ENCODE results near the gene MARCKS. TPM values are rescaled to one million over a fixed set of nuclear protein-coding genes. Genes with fewer than 3 reads are reported as not detected.

MARCKS gene
- total RNA-seq = 10 to 100 TPM; 11.0 to 93.3 (median 20.0) TPM
- 10 to 100 TPM in 1 of 2 donors, 1 to 10 TPM in 1; 5.1 to 10.4 TPM for polyA plus RNA-seq
- long read RNA-seq, donor 1, full-length matches to known transcripts = 7 of 34 reads
- long read RNA-seq, donor 1, partial matches to known transcripts = 0 of 34 reads
- long read RNA-seq, donor 1, other reads (novel, unspliced or antisense) = 27 of 34 reads
- long read RNA-seq, donor 2, partial matches to known transcripts = 0 of 1 reads
- long read RNA-seq, donor 2, other reads (novel, unspliced or antisense) = 1 of 1 reads
- long read RNA-seq, donor 3, full-length matches to known transcripts = 13 of 34 reads
- long read RNA-seq, donor 3, partial matches to known transcripts = 0 of 34 reads
- long read RNA-seq, donor 3, other reads (novel, unspliced or antisense) = 21 of 34 reads

- TF ChIP-seq POLR2A (IDR thresholded peaks at IDR 0.05) = peak in 1 of 2 donors; percentile 68
- TF ChIP-seq CTCF (IDR thresholded peaks at IDR 0.05) = no peak
- Histone ChIP-seq H3K9me3 (no peaks in the 10 kb centered on the region), H3K27ac (peak within 1 kb of the TSS; percentile 85 to 96 (median 92)), H3K4me3 (peak within 1 kb of the TSS; percentile 59 to 91 (median 70)), H3K4me1 (peaks cover 0 to 37% (median 7%) of the 10 kb centered on the region in 12 donors), H3K36me3 (peaks cover 0 to 7% (median 0%) of the 10 kb centered on the region in 9 donors), H3K27me3 (peaks cover 0 to 15% (median 0%) of the 10 kb centered on the region in 9 donors)
- DNase-seq = peak; percentile 68 to 90 (median 85)
- 0 to 1% (median 1%) methylated on average over 49 of the region's 49 CpGs for WGBS, 4 donors
- intact Hi-C loops (cut with DNase I) = loop anchor here (2.0 to 10.0 kb wide), 17 partner anchors 65 to 1075 kb away; no protein-coding TSS in a partner anchor
- ATAC-seq = peak; percentile 66 to 79 (median 72)
Measured at GRCh38 chr6:113856625-113857555, at the start of gene MARCKS. Gene MARCKS (plus strand): TSS chr6:113857345. CDS start chr6:113857746, 401 bp downstream.

- peaks cover 0 to 57% (median 1%) of the 10 kb centered on the region in 12 donors for H3K4me1 ChIP-seq
- TF ChIP-seq CTCF (IDR thresholded peaks at IDR 0.05) (no peak), POLR2A (IDR thresholded peaks at IDR 0.05) (no peak)
- peak in 2 of 4 donors; percentile 44 to 51 for ATAC-seq
- H3K27ac ChIP-seq = peak overlapping the region in 1 of 12 donors; percentile 88
- WGBS, 4 donors = 81 to 90% (median 87%) methylated on average over 5 of the region's 5 CpGs
- H3K36me3 ChIP-seq = no peaks in the 10 kb centered on the region
- intact Hi-C loops (cut with DNase I) = no loop called here
- no peaks in the 10 kb centered on the region for H3K27me3 ChIP-seq
- peaks cover 0 to 10% (median 0%) of the 10 kb centered on the region in 12 donors for H3K9me3 ChIP-seq
- DNase-seq = no peak
- no peak overlapping the region for H3K4me3 ChIP-seq
Measured at GRCh38 chr6:113809826-113810225, 47.3 kb upstream of the MARCKS start.

GRCh38 chr6:113813142-113813541, 44.0 kb upstream of the MARCKS start:
- peak overlapping the region in 4 of 12 donors; percentile 2 to 26 (median 8) for H3K27ac ChIP-seq
- peak in 2 of 4 donors; percentile 22 to 26 for ATAC-seq
- 59 to 72% (median 68%) methylated on average over 3 of the region's 3 CpGs for WGBS, 4 donors

More at GRCh38 chr6:113813142-113813541, 44.0 kb upstream of the MARCKS start:
- H3K27me3 ChIP-seq = no peaks in the 10 kb centered on the region
- no peaks in the 10 kb centered on the region for H3K36me3 ChIP-seq
- no peak overlapping the region for H3K4me3 ChIP-seq
- TF ChIP-seq POLR2A (IDR thresholded peaks at IDR 0.05) = no peak
- no peak for TF ChIP-seq CTCF (IDR thresholded peaks at IDR 0.05)
- no peak for DNase-seq
- peaks cover 0 to 10% (median 0%) of the 10 kb centered on the region in 12 donors for H3K9me3 ChIP-seq
- intact Hi-C loops (cut with DNase I) = no loop called here
- peaks cover 0 to 35% (median 0%) of the 10 kb centered on the region in 12 donors for H3K4me1 ChIP-seq
